GM12892 (cell line): Measurements from ENCODE around the gene SPNS2.

Source experiments
- POLR2A ChIP-seq: IDR thresholded peaks from 2 replicates; pipeline ENCODE4 v1.6.1; 2011; ENCODE audit warnings: low read depth, low read length, control low read depth
- POLR2AphosphoS5 ChIP-seq: IDR thresholded peaks from 2 replicates; pipeline ENCODE4 v1.6.1; 2011; ENCODE audit warnings: low read depth, low read length, control low read depth
- TAF1 ChIP-seq: IDR thresholded peaks from 2 replicates; pipeline ENCODE4 v1.6.1; 2011; ENCODE audit warnings: low read depth, mild to moderate bottlenecking, control low read depth, low read length, borderline replicate concordance

DNA sequence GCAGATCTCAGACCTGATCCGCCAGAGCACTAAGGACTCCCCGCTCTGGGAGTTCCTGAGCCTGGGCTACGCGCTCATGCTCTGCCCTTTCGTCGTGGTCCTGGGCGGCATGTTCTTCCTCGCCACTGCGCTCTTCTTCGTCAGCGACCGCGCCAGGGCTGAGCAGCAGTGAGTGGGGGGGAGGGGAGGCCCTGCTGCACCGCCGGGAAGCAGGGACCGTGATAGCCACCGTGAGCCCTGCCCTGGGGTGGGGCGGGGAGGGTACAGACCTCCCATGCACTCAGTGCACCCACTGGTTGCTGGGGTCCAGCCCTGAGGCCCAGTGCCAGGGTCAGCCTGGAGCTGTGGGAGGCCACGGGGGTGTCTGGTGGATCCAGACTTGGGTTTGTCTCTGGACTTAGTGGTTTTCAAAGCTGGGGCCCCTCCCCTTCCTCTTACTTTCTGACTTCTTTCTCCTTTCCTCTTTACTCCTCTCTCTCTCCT lies 37.6 kb downstream of the SPNS2 start:
- peak; percentile 65 for TF ChIP-seq POLR2AphosphoS5
- no peak for TF ChIP-seq POLR2A
- no peak for TF ChIP-seq TAF1
